ENCODE measurements around the gene DCTN3. TPM values are rescaled to one million over a fixed set of nuclear protein-coding genes. Genes with fewer than 3 reads are reported as not detected.

Gene DCTN3
- total and polyA plus RNA-seq, 9 of the 15 experiments (the other 6 are each of a cell fraction or from before 2014, with no cell fraction given) = 11.0 to 51.0 (median 41.9) TPM

DNA sequence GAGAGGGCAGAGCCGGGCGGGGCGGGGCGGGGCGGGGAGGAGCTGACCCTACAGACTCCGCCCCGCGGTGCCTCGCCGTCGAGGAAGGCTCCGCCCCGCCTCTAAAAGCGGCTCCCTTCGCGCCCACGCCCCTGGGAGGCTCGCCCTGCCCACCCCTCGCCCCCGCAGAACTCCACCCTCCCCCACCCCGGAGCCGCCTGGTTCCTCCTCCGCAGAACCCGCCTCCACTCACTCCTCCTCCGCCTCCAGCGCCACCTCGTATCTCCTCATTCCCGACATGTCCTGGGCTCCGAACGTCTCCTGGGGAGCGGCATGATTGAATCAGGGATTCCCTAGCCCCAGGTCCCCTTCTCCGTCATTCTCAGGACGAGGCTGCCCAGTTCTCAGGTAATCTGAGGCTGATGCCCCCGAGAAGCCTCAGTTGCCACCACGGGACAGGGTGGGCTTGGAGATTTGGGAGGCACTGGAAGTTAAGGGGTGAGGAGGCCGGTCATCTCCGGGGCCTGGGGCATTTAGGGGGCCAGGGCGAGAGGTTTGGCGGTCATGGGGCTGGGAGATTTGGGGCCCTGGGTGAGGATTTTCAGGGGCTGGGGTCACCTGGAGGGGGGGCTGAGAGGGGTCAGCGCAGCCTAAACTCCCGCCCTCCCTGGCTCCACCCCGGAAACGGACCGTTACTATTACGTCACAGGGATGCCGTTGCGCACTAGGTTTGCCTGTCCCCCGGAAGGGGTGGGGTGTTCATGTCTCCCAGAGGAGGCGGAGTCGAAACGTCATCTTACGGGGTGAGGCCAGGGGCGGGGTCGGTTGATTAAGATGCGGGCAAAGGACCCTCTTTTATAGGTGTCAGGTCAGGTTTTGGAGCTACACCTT lies 45.3 kb upstream of the DCTN3 start (continued):
- TF ChIP-seq, protein P1, sequence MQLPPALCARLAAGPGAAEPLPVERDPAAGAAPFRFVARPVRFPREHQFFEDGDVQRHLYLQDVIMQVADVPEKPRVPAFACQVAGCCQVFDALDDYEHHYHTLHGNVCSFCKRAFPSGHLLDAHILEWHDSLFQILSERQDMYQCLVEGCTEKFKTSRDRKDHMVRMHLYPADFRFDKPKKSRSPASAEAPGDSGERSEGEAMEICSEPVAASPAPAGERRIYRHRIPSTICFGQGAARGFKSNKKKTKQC (CRISPR knock-in tag; IDR thresholded peaks at IDR 0.05) = peak; percentile 28; the same call in 1 of the 2 replicates
- TF ChIP-seq JUND (IDR thresholded peaks at IDR 0.05; ENCODE audit: borderline replicate concordance, low read depth, low read length) = peak; percentile 77
- peak; percentile 31; the same call in 1 of the 3 replicates for TF ChIP-seq JUND (tag; IDR thresholded peaks at IDR 0.05; ENCODE audit: borderline replicate concordance, low read depth, low read length)
- TF ChIP-seq GTF2A2 (tag; IDR thresholded peaks at IDR 0.05) = no peak
- peak; percentile 95 for TF ChIP-seq POLR2B (IDR thresholded peaks at IDR 0.05; ENCODE audit: low read depth, partially characterized antibody)
- TF ChIP-seq KLF13 (tag; IDR thresholded peaks at IDR 0.05; ENCODE audit: borderline replicate concordance, low read depth) = 0 out of 2 replicates have a peak, but pooled peaks have one; percentile 37
- peak; percentile 15 to 29; a peak in 1 of 4 replicates for TF ChIP-seq KDM1A (IDR thresholded peaks at IDR 0.05)
- peak in 1 of 2 experiments; percentile 40; a peak in 1 of 4 replicates for TF ChIP-seq CSDE1 (IDR thresholded peaks at IDR 0.05)
- TF ChIP-seq RBM25 (IDR thresholded peaks at IDR 0.05; ENCODE audit: low read depth, low read length, severe bottlenecking) = no peak
- TF ChIP-seq ATF3 (IDR thresholded peaks at IDR 0.05) = peak; percentile 88
- no peak for TF ChIP-seq ATF3 (CRISPR knock-in tag; conservative IDR thresholded peaks at IDR 0.05)
- peak; percentile 60 for TF ChIP-seq TFAP4 (CRISPR knock-in tag; IDR thresholded peaks at IDR 0.05; ENCODE audit: borderline replicate concordance)
- 0 out of 2 replicates have a peak, but pooled peaks have one; percentile 56 for TF ChIP-seq E2F3 (CRISPR knock-in tag; IDR thresholded peaks at IDR 0.05)
- TF ChIP-seq LARP7 (IDR thresholded peaks at IDR 0.05) = no peak
- peak; percentile 16; the same call in 1 of the 2 replicates for TF ChIP-seq MXI1 (IDR thresholded peaks at IDR 0.05; ENCODE audit: low read depth, low read length)
- no peak for TF ChIP-seq NR4A1 (CRISPR knock-in tag; IDR thresholded peaks at IDR 0.05)
- no peak for TF ChIP-seq NR4A1 (tag; IDR thresholded peaks at IDR 0.05)
- TF ChIP-seq NR2C1 (IDR thresholded peaks at IDR 0.05) = peak; percentile 85
- peak; percentile 77; the same call in 1 of the 2 replicates for TF ChIP-seq NR2C1 (tag; IDR thresholded peaks at IDR 0.05)
- TF ChIP-seq KHSRP (IDR thresholded peaks at IDR 0.05) = peak; percentile 60
- TF ChIP-seq DPF2 (IDR thresholded peaks at IDR 0.05) = peak; percentile 77; the same call in 1 of the 2 replicates
- TF ChIP-seq, protein P2, sequence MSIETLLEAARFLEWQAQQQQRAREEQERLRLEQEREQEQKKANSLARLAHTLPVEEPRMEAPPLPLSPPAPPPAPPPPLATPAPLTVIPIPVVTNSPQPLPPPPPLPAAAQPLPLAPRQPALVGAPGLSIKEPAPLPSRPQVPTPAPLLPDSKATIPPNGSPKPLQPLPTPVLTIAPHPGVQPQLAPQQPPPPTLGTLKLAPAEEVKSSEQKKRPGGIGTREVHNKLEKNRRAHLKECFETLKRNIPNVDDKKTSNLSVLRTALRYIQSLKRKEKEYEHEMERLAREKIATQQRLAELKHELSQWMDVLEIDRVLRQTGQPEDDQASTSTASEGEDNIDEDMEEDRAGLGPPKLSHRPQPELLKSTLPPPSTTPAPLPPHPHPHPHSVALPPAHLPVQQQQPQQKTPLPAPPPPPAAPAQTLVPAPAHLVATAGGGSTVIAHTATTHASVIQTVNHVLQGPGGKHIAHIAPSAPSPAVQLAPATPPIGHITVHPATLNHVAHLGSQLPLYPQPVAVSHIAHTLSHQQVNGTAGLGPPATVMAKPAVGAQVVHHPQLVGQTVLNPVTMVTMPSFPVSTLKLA (conservative IDR thresholded peaks at IDR 0.05) = peak; percentile 54 to 63; a peak in 2 of 4 replicates
- TF ChIP-seq HMG20A (CRISPR knock-in tag; conservative IDR thresholded peaks at IDR 0.05) = no peak
- peak; percentile 75; the same call in 1 of the 2 replicates for TF ChIP-seq HNRNPUL1 (IDR thresholded peaks at IDR 0.05; ENCODE audit: low read length)

Measured in K562 (cell line).